AG09309 (cell line): ENCODE measurements around the gene DIPK1A.

ENCODE experiments used
- DNase-seq: peaks from one replicate; pipeline ENCODE4 v3.0.0-alpha.2; 2010; ENCODE audit warnings: low read depth
- H3K4me3 ChIP-seq: 2 replicates; pipeline ENCODE4 v1.5.1; 2011; ENCODE audit warnings: mild to moderate bottlenecking, low read depth, low read length, moderate library complexity; ENCODE audit not compliant: control insufficient read depth
- TF ChIP-seq, protein P1 (sequence below): IDR thresholded peaks from 2 replicates; pipeline ENCODE4 v1.5.1; 2011; ENCODE audit warnings: mild to moderate bottlenecking, low read depth, low read length, inconsistent platforms; ENCODE audit not compliant: insufficient read depth, control insufficient read depth; ENCODE audit errors: missing control alignments

DIPK1A gene

DNA sequence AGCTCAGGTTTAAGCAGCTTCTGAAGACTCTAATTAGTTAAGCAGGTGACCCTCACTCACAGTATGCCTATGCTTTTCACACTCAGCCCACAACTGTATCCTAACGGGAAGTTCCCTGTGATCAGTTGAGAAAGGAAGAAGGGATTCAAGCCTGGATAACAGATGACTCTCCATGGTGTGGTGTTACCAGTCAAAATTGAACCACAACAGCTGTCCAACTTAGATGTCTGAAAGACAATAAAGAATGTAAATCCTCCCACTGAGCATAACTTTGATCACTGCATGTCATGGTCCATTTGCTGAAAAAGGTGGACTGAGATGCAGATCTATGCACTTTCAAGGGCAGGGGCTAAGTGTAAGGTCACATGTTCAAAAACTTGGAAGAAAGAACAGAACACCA, 32.3 kb upstream of the DIPK1A start:
- DNase-seq: no peak
- TF ChIP-seq, protein P1, sequence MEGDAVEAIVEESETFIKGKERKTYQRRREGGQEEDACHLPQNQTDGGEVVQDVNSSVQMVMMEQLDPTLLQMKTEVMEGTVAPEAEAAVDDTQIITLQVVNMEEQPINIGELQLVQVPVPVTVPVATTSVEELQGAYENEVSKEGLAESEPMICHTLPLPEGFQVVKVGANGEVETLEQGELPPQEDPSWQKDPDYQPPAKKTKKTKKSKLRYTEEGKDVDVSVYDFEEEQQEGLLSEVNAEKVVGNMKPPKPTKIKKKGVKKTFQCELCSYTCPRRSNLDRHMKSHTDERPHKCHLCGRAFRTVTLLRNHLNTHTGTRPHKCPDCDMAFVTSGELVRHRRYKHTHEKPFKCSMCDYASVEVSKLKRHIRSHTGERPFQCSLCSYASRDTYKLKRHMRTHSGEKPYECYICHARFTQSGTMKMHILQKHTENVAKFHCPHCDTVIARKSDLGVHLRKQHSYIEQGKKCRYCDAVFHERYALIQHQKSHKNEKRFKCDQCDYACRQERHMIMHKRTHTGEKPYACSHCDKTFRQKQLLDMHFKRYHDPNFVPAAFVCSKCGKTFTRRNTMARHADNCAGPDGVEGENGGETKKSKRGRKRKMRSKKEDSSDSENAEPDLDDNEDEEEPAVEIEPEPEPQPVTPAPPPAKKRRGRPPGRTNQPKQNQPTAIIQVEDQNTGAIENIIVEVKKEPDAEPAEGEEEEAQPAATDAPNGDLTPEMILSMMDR: no peak
- H3K4me3 ChIP-seq: no peak overlapping the region

DNA sequence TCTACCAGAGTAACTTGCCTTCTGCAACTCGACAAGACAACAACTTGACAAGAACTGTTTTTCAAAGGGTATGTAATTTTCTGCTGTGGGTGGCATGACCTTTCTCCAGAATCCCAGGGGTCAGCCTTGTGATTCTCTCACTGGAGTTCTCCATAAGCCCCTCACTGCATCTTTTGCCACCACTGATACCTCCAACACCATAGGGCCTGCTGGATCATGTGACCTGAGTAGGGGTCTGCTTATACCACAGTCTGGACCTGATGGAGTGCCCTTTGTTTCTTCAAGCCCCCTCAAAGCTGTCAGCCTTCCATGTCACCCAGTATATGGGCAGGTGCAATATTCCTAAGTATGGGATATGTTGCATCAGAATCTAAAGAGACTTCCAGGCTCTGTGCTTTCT, 31.6 kb upstream of the DIPK1A start:
- TF ChIP-seq, protein P1: no peak
- H3K4me3 ChIP-seq: no peak overlapping the region
- no peak for DNase-seq

DNA sequence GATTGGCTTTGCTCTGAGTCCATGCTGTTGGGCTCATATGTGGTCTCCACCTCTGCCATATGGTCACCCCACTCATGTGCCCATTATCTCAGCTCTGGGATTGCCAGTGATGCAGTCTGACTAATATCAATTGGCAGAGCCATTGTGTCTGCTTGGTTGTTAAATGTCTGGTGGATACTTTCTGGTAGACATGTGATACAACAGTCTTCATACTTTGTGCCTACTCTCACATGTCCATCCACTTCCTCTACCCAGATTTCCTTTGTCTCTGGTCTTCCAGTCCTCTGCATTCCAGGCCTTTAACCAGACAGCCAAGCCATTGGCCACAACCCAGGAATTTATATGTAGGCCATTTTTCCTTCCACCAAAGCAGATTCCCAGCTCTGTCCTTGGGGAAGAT, 30.8 kb upstream of the DIPK1A start:
- DNase-seq: no peak
- TF ChIP-seq, protein P1: no peak
- no peak overlapping the region for H3K4me3 ChIP-seq

DNA sequence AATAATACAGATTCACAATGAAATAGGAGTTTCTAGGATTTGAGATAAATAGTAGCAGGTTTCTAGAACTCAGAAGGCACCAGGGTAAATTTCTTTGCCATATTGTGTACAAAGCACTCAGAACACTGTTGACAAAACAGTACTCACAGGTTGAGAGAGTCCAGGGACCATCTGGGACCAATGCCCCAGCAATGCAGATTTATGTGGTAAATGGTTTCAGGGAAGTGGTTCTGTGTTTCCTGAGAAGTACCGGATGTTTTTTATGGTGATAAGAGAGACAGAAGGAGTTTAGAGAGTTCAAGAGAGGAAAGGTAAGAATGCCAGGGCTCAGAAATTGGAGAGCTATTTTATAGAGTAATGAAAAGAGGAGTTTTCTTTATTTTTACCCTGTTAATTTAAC, 29.6 kb upstream of the DIPK1A start:
- H3K4me3 ChIP-seq: no peak overlapping the region
- DNase-seq: no peak
- TF ChIP-seq, protein P1: no peak

DNA sequence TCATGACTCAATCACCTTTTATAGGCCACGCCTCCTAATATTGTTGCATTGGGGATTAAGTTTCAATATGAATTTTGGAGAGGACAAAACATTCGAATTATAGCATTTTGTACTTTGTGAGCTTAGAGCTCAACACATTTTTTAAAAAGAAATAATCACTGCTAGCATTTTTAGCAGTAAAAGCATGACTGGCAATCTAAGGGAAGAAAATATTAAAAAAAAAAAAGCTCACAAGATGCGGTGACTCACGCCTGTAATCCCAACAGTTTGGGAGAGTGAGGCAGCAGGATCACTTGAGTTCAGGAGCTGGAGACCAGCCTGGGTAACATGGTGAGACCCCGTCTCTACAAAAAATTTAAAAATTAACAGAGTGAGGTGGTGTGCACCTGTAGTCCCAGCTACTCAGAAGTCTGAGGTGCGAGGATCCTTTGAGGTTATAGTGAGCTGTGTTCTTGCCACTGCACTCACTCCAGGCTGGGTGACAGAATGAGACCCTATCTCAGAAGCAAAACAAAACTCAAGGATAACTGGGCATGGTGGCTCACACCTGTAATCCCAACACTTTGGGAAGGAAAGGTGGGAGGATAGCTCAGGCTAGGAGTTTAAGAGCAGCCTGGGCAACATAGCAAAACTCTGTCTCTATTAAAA, 28.8 kb upstream of the DIPK1A start:
- TF ChIP-seq, protein P1: no peak

DNA sequence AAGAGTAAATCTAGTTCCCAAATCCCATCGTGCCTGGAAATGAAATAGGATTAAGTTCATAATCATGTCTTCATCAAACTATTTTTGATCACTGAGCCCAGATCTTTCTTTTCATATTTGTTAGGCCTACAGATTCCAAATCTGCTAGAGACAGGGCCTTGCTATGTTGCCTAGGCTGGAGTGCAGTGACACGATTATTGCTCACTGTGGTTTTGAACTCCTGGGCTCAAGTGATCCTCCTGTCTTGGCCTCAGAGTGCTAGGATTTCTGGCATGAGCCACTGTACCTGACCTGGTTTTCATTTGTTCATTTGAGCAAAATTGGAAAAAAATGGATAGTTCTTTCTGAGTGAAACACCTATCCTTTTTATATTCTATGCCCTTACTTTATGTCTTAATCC, 28.0 kb upstream of the DIPK1A start:
- TF ChIP-seq, protein P1: no peak
- no peak overlapping the region for H3K4me3 ChIP-seq
- DNase-seq: no peak

More for the DNA sequence above, 28.8 kb upstream of the DIPK1A start:
- no peak for DNase-seq
- no peak overlapping the region for H3K4me3 ChIP-seq

DNA sequence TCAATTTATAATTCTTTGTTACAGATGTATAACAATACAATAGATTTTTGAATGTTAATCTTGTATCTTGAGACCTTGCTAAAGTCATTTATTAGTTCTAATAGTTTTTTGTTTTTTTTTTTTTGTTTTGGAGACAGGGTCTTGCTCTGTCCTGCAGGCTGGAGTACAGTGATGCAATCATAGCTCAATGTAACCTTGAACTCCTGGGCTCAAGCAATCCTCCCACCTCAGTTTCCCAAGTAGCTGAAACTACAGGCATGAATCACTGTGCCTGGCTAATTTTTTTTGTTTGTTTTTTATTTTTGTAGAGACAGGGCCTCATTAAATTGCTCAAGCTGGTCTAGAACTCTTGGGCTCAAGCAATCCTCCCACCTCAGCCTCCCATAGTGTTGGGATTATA, 26.2 kb upstream of the DIPK1A start:
- DNase-seq: no peak
- no peak overlapping the region for H3K4me3 ChIP-seq
- TF ChIP-seq, protein P1: no peak
